GM21723 (cell line): Measurements from ENCODE around the gene MEOX1.

Experiments
- ATAC-seq: cut with Tn5 transposase; IDR thresholded peaks from one replicate; pipeline ENCODE4 v1.9.1; 2021; ENCODE audit warnings: mild to moderate bottlenecking, moderate library complexity; ENCODE audit not compliant: unreplicated experiment

MEOX1 gene

DNA sequence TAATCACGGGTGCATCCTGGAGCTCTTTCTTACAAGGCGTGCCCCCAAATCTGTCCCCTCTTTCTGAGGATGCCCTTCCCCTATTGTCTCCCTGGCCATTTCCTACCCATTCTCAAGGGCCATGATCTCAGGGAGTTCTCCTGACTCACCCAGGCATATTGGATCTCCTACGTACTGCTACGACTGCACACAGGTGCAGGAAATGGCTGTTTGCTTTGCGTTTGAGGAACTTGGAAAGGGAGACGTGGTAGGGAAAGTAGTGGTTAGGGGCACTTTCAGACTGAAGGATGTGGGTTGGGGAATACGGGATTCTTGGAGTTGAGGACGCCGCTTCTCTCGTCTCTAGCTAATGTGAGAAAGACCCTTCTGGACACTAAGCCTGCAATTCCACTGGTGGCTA lies 18.7 kb upstream of the MEOX1 start:
- ATAC-seq = no peak

DNA sequence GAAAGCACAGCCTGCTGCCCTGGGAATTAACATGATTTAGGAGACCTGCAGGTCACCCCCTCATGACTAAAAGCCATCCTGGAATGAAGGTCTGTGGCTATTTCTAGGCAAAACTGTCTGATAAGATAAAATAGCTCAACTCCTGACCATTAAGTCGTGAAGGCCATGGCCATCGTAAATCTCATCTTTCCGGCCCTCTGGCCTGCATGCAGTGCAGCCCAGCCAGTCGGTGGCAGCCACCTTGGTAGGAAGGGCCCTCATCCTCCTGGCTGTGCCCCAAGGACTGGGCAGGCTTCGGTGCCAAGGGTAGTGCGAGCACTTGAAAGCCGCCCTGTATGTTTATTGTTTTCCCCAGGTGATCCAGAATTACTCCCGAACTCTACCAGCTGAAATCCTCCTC lies 18.2 kb upstream of the MEOX1 start:
- ATAC-seq = no peak

GRCh38 chr17:43679401-43679800 lies 17.7 kb upstream of the MEOX1 start:
- ATAC-seq = no peak

GRCh38 chr17:43676471-43676870 lies 14.7 kb upstream of the MEOX1 start:
- ATAC-seq = no peak

DNA sequence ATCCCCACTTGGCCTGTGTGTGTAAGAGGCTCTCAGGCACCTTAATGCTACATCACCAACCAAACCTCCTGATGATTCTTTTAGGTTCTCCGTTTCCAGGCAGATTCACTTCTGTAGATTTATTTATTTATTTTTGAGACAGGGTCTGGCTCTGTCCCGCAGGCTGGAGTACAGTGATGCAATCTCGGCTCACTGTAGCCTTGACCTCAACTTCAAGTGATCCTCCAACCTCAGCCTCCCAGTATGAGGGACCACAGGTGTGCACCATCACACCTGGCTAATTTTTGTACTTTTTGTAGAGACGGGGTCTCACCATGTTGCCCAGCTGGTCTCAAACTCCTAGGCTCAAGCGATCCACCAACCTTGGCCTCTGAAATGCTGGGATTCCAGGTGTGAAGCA lies 12.7 kb upstream of the MEOX1 start:
- ATAC-seq = no peak

- ATAC-seq = no peak
Measured at GRCh38 chr17:43673516-43674323, 12.0 kb upstream of the MEOX1 start.

GRCh38 chr17:43671755-43672519 lies 10.2 kb upstream of the MEOX1 start:
- no peak for ATAC-seq

- ATAC-seq = no peak
Measured at GRCh38 chr17:43671031-43671692, 9.4 kb upstream of the MEOX1 start.

DNA sequence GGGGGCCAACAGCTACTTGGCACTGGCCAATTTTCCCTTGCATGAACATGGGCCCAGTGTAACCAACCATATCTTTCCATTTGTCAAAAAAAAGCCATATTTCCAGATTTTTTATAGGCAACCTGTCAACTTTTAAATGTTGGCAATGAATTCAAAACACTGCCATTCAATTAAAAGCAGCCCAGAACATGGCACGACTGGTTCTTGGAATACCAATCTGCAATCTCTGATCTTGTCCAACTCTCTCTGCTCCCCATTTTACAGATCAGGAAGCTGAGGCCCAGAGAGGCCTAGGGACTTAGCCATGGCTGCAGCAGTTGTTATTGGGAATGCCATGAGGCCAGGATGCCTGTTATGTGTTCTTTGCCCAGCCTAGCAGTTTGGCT lies 8.9 kb upstream of the MEOX1 start:
- ATAC-seq = no peak

- ATAC-seq = no peak
Measured at GRCh38 chr17:43669971-43670644, 8.4 kb upstream of the MEOX1 start.

- ATAC-seq = no peak
Measured at GRCh38 chr17:43667947-43668348, 6.2 kb upstream of the MEOX1 start.

DNA sequence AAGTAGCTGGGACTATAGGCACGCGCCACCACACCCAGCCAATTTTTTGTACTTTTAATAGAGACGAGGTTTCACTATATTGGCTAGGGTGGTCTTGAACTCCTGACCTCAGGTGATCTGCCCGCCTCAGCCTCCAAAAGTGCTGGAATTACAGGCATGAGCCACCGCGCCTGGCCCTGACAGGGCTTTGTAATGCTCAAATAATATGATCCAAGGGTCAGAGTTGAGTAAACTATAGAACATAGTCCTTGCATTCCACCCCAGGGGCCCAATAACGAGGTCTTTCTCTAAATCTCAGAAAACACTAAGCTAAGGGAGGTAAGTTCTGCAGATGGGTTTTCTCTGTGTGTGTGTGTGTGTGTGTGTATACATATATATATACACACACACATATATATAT lies 5.8 kb upstream of the MEOX1 start:
- ATAC-seq = no peak

- ATAC-seq = no peak
Measured at GRCh38 chr17:43665937-43666236, 4.2 kb upstream of the MEOX1 start.

GRCh38 chr17:43665084-43665936 lies 3.6 kb upstream of the MEOX1 start:
- no peak for ATAC-seq

GRCh38 chr17:43664096-43664495 lies 2.4 kb upstream of the MEOX1 start:
- no peak for ATAC-seq

- ATAC-seq = no peak
Measured at GRCh38 chr17:43663383-43663782, 1.7 kb upstream of the MEOX1 start.

GRCh38 chr17:43662413-43663141 lies 855 bp upstream of the MEOX1 start:
- no peak for ATAC-seq

- no peak for ATAC-seq
Measured at GRCh38 chr17:43660816-43661493, 767 bp downstream of the MEOX1 start.
